Spleen (tissue), 11 donors: ENCODE measurements around the gene SLFN14. TPM values are rescaled to one million over a fixed set of nuclear protein-coding genes. Genes with fewer than 3 reads are reported as not detected.
A peak's percentile ranks its signal among the peaks of the same experiment; 100 is the strongest.

Source experiments
- DNase-seq: peaks from one replicate; pipeline ENCODE4 v3.0.0-alpha.2; 2020
- H3K27ac ChIP-seq, 8 donors: fragments of 200-600 bp; sonication (generic) in 7 of 8; 1 replicate in 4 of 8; 2 replicates in 4 of 8; pipeline versions ENCODE4 v1.5.0 to v1.8.0; 2016 to 2021; ENCODE audit warnings: inconsistent platforms in 4 of 8, mild to moderate bottlenecking in 4 of 8, moderate library complexity in 1 of 8
- H3K27me3 ChIP-seq, 7 donors: fragments of 200-600 bp; sonication (generic) in 6 of 7; replicated peaks in 1 of 7; 1 replicate in 4 of 7; 2 replicates in 3 of 7; pipeline versions ENCODE4 v1.5.0 to v1.8.0; 2016 to 2021; ENCODE audit warnings: inconsistent platforms in 3 of 7, mild to moderate bottlenecking in 1 of 7
- H3K36me3 ChIP-seq, 6 donors: fragments of 200-600 bp; sonication (generic) in 5 of 6; 1 replicate in 4 of 6; 2 replicates in 2 of 6; pipeline versions ENCODE4 v1.5.0 to v1.8.0; 2016 to 2021; ENCODE audit warnings: inconsistent platforms in 2 of 6
- H3K4me1 ChIP-seq, 6 donors: fragments of 200-600 bp; sonication (generic) in 5 of 6; 1 replicate in 3 of 6; 2 replicates in 3 of 6; pipeline versions ENCODE4 v1.5.0 to v1.8.0; 2016 to 2021; ENCODE audit warnings: inconsistent platforms in 3 of 6
- H3K4me3 ChIP-seq, 8 donors: fragments of 200-600 bp; sonication (generic) in 7 of 8; 1 replicate in 4 of 8; 2 replicates in 4 of 8; pipeline versions ENCODE4 v1.5.0 to v1.8.0; 2016 to 2021; ENCODE audit warnings: inconsistent platforms in 4 of 8, mild to moderate bottlenecking in 4 of 8, moderate library complexity in 2 of 8
- H3K9me3 ChIP-seq, 8 donors: fragments of 200-600 bp; sonication (generic) in 7 of 8; 1 replicate in 4 of 8; 2 replicates in 4 of 8; pipeline versions ENCODE4 v1.5.0 to v1.8.0; 2016 to 2021; ENCODE audit warnings: inconsistent platforms in 4 of 8
- POLR2A ChIP-seq, 3 donors: fragments of 450-650 bp; IDR thresholded peaks; one replicate each; pipeline ENCODE4 v1.5.1; 2017; ENCODE audit warnings: antibody characterized with exemption in 3 of 3, mild to moderate bottlenecking in 1 of 3
- POLR2AphosphoS5 ChIP-seq, 3 donors: sonication (generic); formaldehyde crosslinking; IDR thresholded peaks; one replicate each; pipeline ENCODE4 v1.5.1; 2017; ENCODE audit warnings: antibody characterized with exemption in 3 of 3
- WGBS, 5 donors: extraction: QIAGEN DNeasy Blood & Tissue Kit in 3 of 5; methylation state at CpG; one replicate each; pipeline versions ENCODE4 v1.1.5 to v1.1.7; 2013 to 2018; 5-methylcytosine and 5-hydroxymethylcytosine counted together
- intact Hi-C: fragments of 100-400 bp; cut with DNase I; formaldehyde crosslinking; loops from one replicate; pipeline ENCODE4 v1.15.0; 2023; ENCODE audit warnings: low total_unique reads
- polyA plus RNA-seq, 3 donors: library from polyadenylated mRNA; stranded (reverse); fragments of 200-250 nt; gene quantifications; one replicate each; pipeline ENCODE4 v1.2.1, GENCODE V29; 2013
- small RNA-seq, 4 donors: library from RNA; depleted of rRNA; stranded (forward); fragments of <200 nt; gene quantifications; one replicate each; pipeline ENCODE3, GENCODE V24; 2016
- total RNA-seq, 7 donors: library from RNA; depleted of rRNA in 3 of 7; stranded (reverse); fragments of >200 nt in 3 of 7; fragmentation: NEBNext Ultra II Directional in 4 of 7; extraction: Animal tissue kit (Norgen Biotek cat#: 25700) in 4 of 7; gene quantifications; one replicate each; pipeline versions ENCODE4 v1.1.0 to v1.2.1, GENCODE V29; 2016 to 2021
- donor health status: healthy with polysubstance abuse.
- donor health status: DM: no; HTN: no; CAD: no; lungs with moderate emphysema.
- donor health status: DM: no; HTN: no; CAD: no.
- donor health status: Bipolar disorder and iron deficiency.
- donor health status: healthy.
- donor health status: DM: no; HTN: no; CAD: no.
- donor health status: DM: yes; HTN: yes; CAD: no.

Gene SLFN14
- total and polyA plus RNA-seq, 10 donors: 0.03 to 6.2 (median 0.52) TPM; not detected in 1

DNA sequence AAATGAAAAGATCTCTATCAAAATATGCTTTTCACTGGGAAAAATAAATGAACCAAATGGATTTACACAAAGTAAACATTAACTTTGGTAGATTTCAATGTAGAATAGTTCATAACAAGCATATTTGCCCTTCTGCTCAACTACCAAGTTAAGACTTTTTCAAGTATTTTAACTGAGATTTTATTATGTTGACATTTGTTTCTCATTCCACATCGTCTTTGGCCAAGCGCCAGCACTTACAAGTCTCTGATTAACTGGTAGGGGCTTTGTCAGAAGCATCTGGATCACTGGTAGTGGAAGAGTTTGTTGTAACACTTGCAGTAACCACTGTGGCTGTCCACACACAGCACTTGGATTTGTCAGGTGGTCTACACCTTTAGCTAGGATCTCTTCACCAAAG, 46.1 kb downstream of the SLFN14 start:
- Histone ChIP-seq H3K9me3 (no peaks in the 10 kb centered on the region), H3K27me3 (peaks cover 0 to 7% (median 0%) of the 10 kb centered on the region in 7 donors), H3K4me1 (peaks cover 0 to 58% (median 2%) of the 10 kb centered on the region in 6 donors), H3K4me3 (no peak overlapping the region), H3K36me3 (peaks cover 0 to 14% (median 0%) of the 10 kb centered on the region in 6 donors), H3K27ac (peak overlapping the region in 3 of 8 donors; percentile 1 to 45 (median 30))
- TF ChIP-seq POLR2AphosphoS5 (IDR thresholded peaks at IDR 0.05): no peak
- no peak for TF ChIP-seq POLR2A (IDR thresholded peaks at IDR 0.05)
- WGBS, 5 donors: 56 to 79% (median 72%) methylated on average over 2 of the region's 2 CpGs
- intact Hi-C loops: no loop called here
- no peak for DNase-seq

Small RNA genes lying within 50 kb of the gene (small RNA-seq; reads per million reads assigned to genes)
- gene AC004134.1 (0 reads per million in 4 donors), gene AC015911.1 (0 reads per million in 4 donors), gene SNORD7 (203 to 325 (median 221) reads per million in 4 donors)

Other genes starting within 250 kb of the SLFN14 start
- gene SLFN11, start 187.2 kb downstream of the SLFN14 start, total RNA-seq: 10 to 100 TPM; 48.3 to 73.9 (median 61.3) TPM
- gene SLFN11, start 187.2 kb downstream of the SLFN14 start, polyA plus RNA-seq: 10 to 100 TPM in 1 of 3 donors, 1 to 10 TPM in 2; 6.5 to 17.9 (median 9.9) TPM
- 10 to 100 TPM; 15.7 to 26.8 (median 23.5) TPM for gene SLFN12, start 128.3 kb downstream of the SLFN14 start, total RNA-seq
- 1 to 10 TPM; 1.6 to 8.0 (median 6.2) TPM for gene SLFN12, start 128.3 kb downstream of the SLFN14 start, polyA plus RNA-seq
- 10 to 100 TPM; 24.7 to 38.1 (median 33.0) TPM for gene SLFN13, start 112.1 kb downstream of the SLFN14 start, total RNA-seq
- 1 to 10 TPM; 1.9 to 6.0 (median 5.5) TPM for gene SLFN13, start 112.1 kb downstream of the SLFN14 start, polyA plus RNA-seq
- 10 to 100 TPM; 28.6 to 39.5 (median 32.5) TPM for gene SLFN12L, start 23.1 kb downstream of the SLFN14 start, total RNA-seq
- gene SLFN12L, start 23.1 kb downstream of the SLFN14 start, polyA plus RNA-seq: 1 to 10 TPM in 1 of 3 donors, under 1 TPM in 2; 0.39 to 2.2 (median 0.93) TPM
- gene PEX12, start 17.8 kb upstream of the SLFN14 start, total RNA-seq: 1 to 10 TPM; 4.0 to 7.8 (median 5.1) TPM
- gene PEX12, start 17.8 kb upstream of the SLFN14 start, polyA plus RNA-seq: 1 to 10 TPM; 2.7 to 3.9 (median 3.0) TPM
- 100 to 1,000 TPM in 4 of 7 donors, 10 to 100 TPM in 3; 75.8 to 144 (median 125) TPM for gene AP2B1, start 26.5 kb upstream of the SLFN14 start, total RNA-seq
- 10 to 100 TPM; 16.7 to 33.6 (median 22.1) TPM for gene AP2B1, start 26.5 kb upstream of the SLFN14 start, polyA plus RNA-seq
- under 1 TPM in 6 of 7 donors, not detected in 1; 0.11 to 0.74 (median 0.25) TPM for gene RASL10B, start 170.8 kb upstream of the SLFN14 start, total RNA-seq
- gene RASL10B, start 170.8 kb upstream of the SLFN14 start, polyA plus RNA-seq: under 1 TPM; 0.09 to 0.50 (median 0.29) TPM
- gene GAS2L2, start 192.4 kb upstream of the SLFN14 start, total RNA-seq: not detected
- gene GAS2L2, start 192.4 kb upstream of the SLFN14 start, polyA plus RNA-seq: under 1 TPM; 0.02 to 0.03 (median 0.02) TPM
- gene C17orf50, start 200.1 kb upstream of the SLFN14 start, total RNA-seq: not detected
- gene C17orf50, start 200.1 kb upstream of the SLFN14 start, polyA plus RNA-seq: under 1 TPM in 2 of 3 donors, not detected in 1; 0.15 to 0.42 TPM
- 1 to 10 TPM; 1.5 to 5.9 (median 3.1) TPM for gene MMP28, start 234.8 kb upstream of the SLFN14 start, total RNA-seq
- 1 to 10 TPM; 1.1 to 3.5 (median 1.7) TPM for gene MMP28, start 234.8 kb upstream of the SLFN14 start, polyA plus RNA-seq
- 100 to 1,000 TPM in 5 of 7 donors, 10 to 100 TPM in 2; 78.7 to 184 (median 146) TPM for gene TAF15, start 248.7 kb upstream of the SLFN14 start, total RNA-seq
- gene TAF15, start 248.7 kb upstream of the SLFN14 start, polyA plus RNA-seq: 100 to 1,000 TPM in 1 of 3 donors, 10 to 100 TPM in 2; 55.9 to 113 (median 84.7) TPM